Stimulated activated CD4-positive, alpha-beta T cell treated with anti-CD3 and anti-CD28 coated beads, Interleukin-2, amount 100 ng/mL, for 48 hours (primary cell): Measurements from ENCODE around the gene TSPAN18.

Source experiments
- DNase-seq, 2 donors: peaks; one replicate each; pipeline ENCODE4 v3.0.0-alpha.2; 2020

Gene TSPAN18

GRCh38 chr11:44969651-44970252 lies 243.0 kb downstream of the TSPAN18 start:
- no peak for DNase-seq

- no peak for DNase-seq
Measured at GRCh38 chr11:44970293-44970692, 243.5 kb downstream of the TSPAN18 start.

- no peak for DNase-seq
Measured at GRCh38 chr11:44971185-44971584, 244.4 kb downstream of the TSPAN18 start.

GRCh38 chr11:44972746-44973435 lies 246.1 kb downstream of the TSPAN18 start:
- DNase-seq, result no peak

DNA sequence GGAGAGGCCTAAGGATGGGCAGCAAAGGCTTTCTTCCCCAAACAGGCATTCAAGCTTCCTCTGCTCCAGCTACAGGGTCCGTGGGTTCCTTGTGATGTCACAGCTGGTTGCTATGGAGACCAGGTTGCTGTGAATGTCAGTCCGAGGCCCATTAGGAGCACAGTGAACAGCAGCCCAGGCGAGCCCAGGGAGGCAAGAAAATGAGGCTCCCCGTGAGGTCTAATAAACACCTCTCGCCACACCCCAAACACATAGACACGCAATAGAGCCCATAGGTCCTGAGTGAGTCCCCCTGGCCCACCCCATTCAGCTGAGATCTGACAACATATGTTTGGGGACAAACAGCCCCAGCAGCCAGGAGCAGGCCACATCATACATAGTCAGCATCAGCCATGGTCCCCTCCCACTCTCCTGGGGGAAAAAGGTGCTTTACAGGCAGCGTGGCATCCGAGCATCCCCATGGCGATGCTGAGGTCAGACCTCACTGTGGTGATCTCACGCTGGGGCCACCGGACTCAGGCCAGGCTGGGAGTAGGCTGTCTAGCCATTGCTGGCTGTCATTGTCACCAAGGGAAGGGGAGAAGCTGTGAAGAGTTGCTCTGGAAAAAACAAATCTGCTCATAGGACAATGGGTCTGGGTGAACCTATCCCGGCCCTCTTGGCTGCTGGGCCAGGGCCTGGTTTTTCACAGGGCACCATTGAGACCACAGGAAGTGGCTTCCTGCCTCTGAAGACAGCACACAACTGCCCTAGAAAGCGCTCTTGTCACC lies 247.1 kb downstream of the TSPAN18 start:
- DNase-seq, result no peak

- no peak for DNase-seq
Measured at GRCh38 chr11:44974402-44975000, 247.7 kb downstream of the TSPAN18 start.

DNA sequence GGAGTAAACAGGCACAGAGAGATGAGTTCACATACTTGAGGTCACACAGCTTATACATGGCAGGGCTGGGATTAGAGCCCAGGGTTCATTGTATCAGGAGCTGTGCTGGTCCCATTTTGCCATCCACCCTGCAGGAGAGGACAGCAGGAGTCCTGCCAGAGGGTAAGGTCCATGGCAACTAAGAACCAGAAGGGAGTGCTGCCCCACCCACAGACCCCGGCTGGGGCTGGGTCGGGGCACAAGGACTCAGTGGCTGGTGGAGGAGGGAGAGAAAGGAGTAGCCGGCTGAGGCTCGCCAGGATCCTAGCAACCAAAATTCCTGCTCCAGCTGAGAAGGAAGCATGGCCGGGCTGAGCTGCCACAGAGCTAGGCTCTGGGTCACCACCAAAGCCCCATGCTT lies 249.8 kb downstream of the TSPAN18 start:
- DNase-seq, result no peak

GRCh38 chr11:44977493-44977984 lies 250.8 kb downstream of the TSPAN18 start:
- no peak for DNase-seq

GRCh38 chr11:44978274-44978960 lies 251.7 kb downstream of the TSPAN18 start:
- no peak for DNase-seq

- no peak for DNase-seq
Measured at GRCh38 chr11:44978961-44979331, 252.2 kb downstream of the TSPAN18 start.

GRCh38 chr11:44979543-44980399 lies 253.0 kb downstream of the TSPAN18 start:
- no peak for DNase-seq

GRCh38 chr11:44980533-44981427 lies 254.0 kb downstream of the TSPAN18 start:
- no peak for DNase-seq
